Bronchial epithelial cell (primary cell): ENCODE measurements around the gene WDR12. TPM values are rescaled to one million over a fixed set of nuclear protein-coding genes. Genes with fewer than 3 reads are reported as not detected.

ENCODE experiments used
- DNase-seq: peaks from one replicate; pipeline ENCODE4 v3.0.0-alpha.2; 2010; ENCODE audit warnings: low read depth
- FAIRE-seq: peaks from 2 replicates; lab custom pipeline; 2011; peaks lifted over from hg19 to GRCh38; lab: Jason Lieb, UNC
- H3K27me3 ChIP-seq: 2 replicates; pipeline ENCODE4 v1.5.1; 2011; ENCODE audit warnings: low read length; ENCODE audit not compliant: control insufficient read depth, insufficient read depth
- H3K36me3 ChIP-seq: 2 replicates; pipeline ENCODE4 v1.5.1; 2011; ENCODE audit warnings: low read length; ENCODE audit not compliant: control insufficient read depth, insufficient read depth
- H3K4me3 ChIP-seq: 2 replicates; pipeline ENCODE4 v1.5.1; 2011; ENCODE audit warnings: mild to moderate bottlenecking, low read depth, low read length, control low read depth
- CTCF ChIP-seq: IDR thresholded peaks from 2 replicates; pipeline ENCODE4 v1.5.1; 2011; ENCODE audit warnings: mild to moderate bottlenecking, moderate library complexity, low read length, control low read depth, inconsistent platforms; ENCODE audit not compliant: insufficient read depth, severe bottlenecking
- total RNA-seq: library from RNA; depleted of rRNA; stranded (reverse); fragments of >200 nt; gene quantifications from 2 replicates; pipeline ENCODE4 v1.2.1, GENCODE V29; 2014

The WDR12 gene
- total RNA-seq, 1 donor from 2014 or later, result 55.0 TPM

- FAIRE-seq, result no peak
- H3K4me3 ChIP-seq, result no peak overlapping the region
- H3K36me3 ChIP-seq, result no peaks in the 10 kb centered on the region
- no peaks in the 10 kb centered on the region for H3K27me3 ChIP-seq
- peak; percentile 66 for DNase-seq
- peak; percentile 64 for TF ChIP-seq CTCF
Measured at GRCh38 chr2:202831242-202832220, 79.9 kb downstream of the WDR12 start.

GRCh38 chr2:202824901-202825300 lies 86.6 kb downstream of the WDR12 start:
- FAIRE-seq, result no peak
- Histone ChIP-seq H3K4me3 (no peak overlapping the region), H3K27me3 (no peaks in the 10 kb centered on the region), H3K36me3 (no peaks in the 10 kb centered on the region)
- TF ChIP-seq CTCF, result no peak
- DNase-seq, result no peak

Other genes starting within 250 kb of the WDR12 start
- gene ICA1L, start 39.9 kb downstream of the WDR12 start, total RNA-seq, result 1.6 and 2.3 TPM in 2 replicates
- gene CARF, start 602 bp upstream of the WDR12 start, total RNA-seq, result 2.4 and 3.2 TPM in 2 replicates
- gene NBEAL1, start 103.2 kb upstream of the WDR12 start, total RNA-seq, result 35.6 and 42.6 TPM in 2 replicates